Activated B cell treated with CpG ODN at 0.5 μM for 24 hours (primary cell): Measurements from ENCODE around the gene SLC66A1. TPM values are rescaled to one million over a fixed set of nuclear protein-coding genes. Genes with fewer than 3 reads are reported as not detected.
A peak's percentile ranks its signal among the peaks of the same experiment; 100 is the strongest.
"Not testable (repeated sequence)": the region's sequence is repeated elsewhere in the genome, so short reads cannot be mapped to it uniquely, and the experiment has no call there.

Experiments
- ATAC-seq: fragments of 200-7000 bp; cut with Tn5 transposase; one replicate; pipeline ENCODE4 v1.10.0; 2021; ENCODE audit warnings: low read depth, mild to moderate bottlenecking, moderate library complexity
- CTCF ChIA-PET: fragments of 350-600 bp; sonication (Branson Sonifier 250); formaldehyde crosslinking; loops from one replicate; lab custom pipeline; 2021; ENCODE audit warnings: antibody characterized with exemption; lab: Charles Lee
- POLR2A ChIA-PET: fragments of 350-600 bp; sonication (Branson Sonifier 250); formaldehyde crosslinking; loops from one replicate; lab custom pipeline; 2021; ENCODE audit warnings: antibody characterized with exemption; lab: Charles Lee
- DNase-seq: peaks from one replicate; pipeline ENCODE4 v3.0.0; 2022
- H3K27ac Mint-ChIP-seq: one replicate; pipeline ENCODE4 v1.8.0; 2020; ENCODE audit warnings: mixed read lengths
- H3K27me3 Mint-ChIP-seq: one replicate; pipeline ENCODE4 v1.8.0; 2021; ENCODE audit warnings: mixed read lengths
- H3K36me3 Mint-ChIP-seq: one replicate; pipeline ENCODE4 v1.8.0; 2021; ENCODE audit warnings: low read depth, mixed read lengths
- H3K4me1 Mint-ChIP-seq: one replicate; pipeline ENCODE4 v1.8.0; 2021; ENCODE audit warnings: mixed read lengths
- H3K4me3 Mint-ChIP-seq: one replicate; pipeline ENCODE4 v1.8.0; 2020; ENCODE audit warnings: mild to moderate bottlenecking, mixed read lengths
- H3K9me3 Mint-ChIP-seq: one replicate; pipeline ENCODE4 v1.8.0; 2020; ENCODE audit warnings: mixed read lengths
- CTCF ChIP-seq: fragments of 200-600 bp; IDR thresholded peaks from one replicate; pipeline ENCODE4 v1.8.0; 2022; ENCODE audit warnings: antibody characterized with exemption, mild to moderate bottlenecking
- intact Hi-C: fragments of 100-400 bp; cut with micrococcal nuclease; formaldehyde crosslinking; loops from one replicate; pipeline ENCODE4 v1.15.1; 2024
- total RNA-seq: library from RNA; stranded (reverse); gene quantifications from 2 replicates; pipeline ENCODE4 v1.2.3, GENCODE V29; 2022

SLC66A1 gene
- total RNA-seq, 1 donor from 2014 or later, result 11.9 TPM

- Mint-ChIP-seq H3K4me3 (no peak overlapping the region), H3K9me3 (no peaks in the 10 kb centered on the region), H3K27ac (no peak overlapping the region), H3K36me3 (peaks cover 2% of the 10 kb centered on the region), H3K27me3 (peaks cover 14% of the 10 kb centered on the region), H3K4me1 (peaks cover 9% of the 10 kb centered on the region)
- TF ChIP-seq CTCF, result no peak
- DNase-seq (no peak), ATAC-seq (no peak)
- intact Hi-C loops, result no loop called here
- POLR2A ChIA-PET, result no interaction called here
- CTCF ChIA-PET, result no interaction called here
These were observed 27.2 kb upstream of the SLC66A1 start for GRCh38 chr1:19284881-19285280.

GRCh38 chr1:19285366-19285765 lies 26.8 kb upstream of the SLC66A1 start:
- H3K27me3 Mint-ChIP-seq, result peaks cover 15% of the 10 kb centered on the region
- H3K36me3 Mint-ChIP-seq, CTCF ChIA-PET, ATAC-seq, intact Hi-C loops, H3K9me3 Mint-ChIP-seq, H3K4me3 Mint-ChIP-seq, DNase-seq, H3K27ac Mint-ChIP-seq, POLR2A ChIA-PET, H3K4me1 Mint-ChIP-seq: not testable (repeated sequence)

- H3K36me3 Mint-ChIP-seq, H3K27ac Mint-ChIP-seq, ATAC-seq, CTCF ChIA-PET, POLR2A ChIA-PET, H3K9me3 Mint-ChIP-seq, H3K4me3 Mint-ChIP-seq, H3K4me1 Mint-ChIP-seq, DNase-seq, intact Hi-C loops: not testable (repeated sequence)
- peaks cover 15% of the 10 kb centered on the region for H3K27me3 Mint-ChIP-seq
These were observed 26.3 kb upstream of the SLC66A1 start for GRCh38 chr1:19285807-19286206.

GRCh38 chr1:19287436-19288185 lies 24.5 kb upstream of the SLC66A1 start:
- CTCF ChIA-PET, result no interaction called here
- intact Hi-C loops, result no loop called here

GRCh38 chr1:19288324-19289241 lies 23.5 kb upstream of the SLC66A1 start, which contains the start of gene AKR7A3:
TSS of gene AKR7A3 (minus strand) at chr1:19288770. CDS start at chr1:19288709, 61 bp downstream.
- H3K27ac Mint-ChIP-seq, CTCF ChIA-PET, H3K4me1 Mint-ChIP-seq, intact Hi-C loops, H3K36me3 Mint-ChIP-seq, H3K9me3 Mint-ChIP-seq, POLR2A ChIA-PET: not testable (repeated sequence)
- peak; percentile 53 for DNase-seq
- peak; percentile 99 for ATAC-seq
- H3K4me3 Mint-ChIP-seq, result peak within 1 kb of the TSS; percentile 75
- peaks cover 15% of the 10 kb centered on the region for H3K27me3 Mint-ChIP-seq

More at GRCh38 chr1:19287436-19288185, 24.5 kb upstream of the SLC66A1 start:
- Mint-ChIP-seq H3K4me1 (peaks cover 9% of the 10 kb centered on the region), H3K27ac (no peak overlapping the region), H3K36me3 (peaks cover 2% of the 10 kb centered on the region), H3K4me3 (peak overlapping the region; percentile 75), H3K27me3 (peaks cover 15% of the 10 kb centered on the region), H3K9me3 (no peaks in the 10 kb centered on the region)
- no peak for DNase-seq
- POLR2A ChIA-PET, result no interaction called here
- TF ChIP-seq CTCF, result no peak
- no peak for ATAC-seq

GRCh38 chr1:19289244-19289643 lies 22.9 kb upstream of the SLC66A1 start:
- peak overlapping the region; percentile 65 for H3K4me3 Mint-ChIP-seq
- ATAC-seq (no peak), DNase-seq (no peak)
- peaks cover 15% of the 10 kb centered on the region for H3K27me3 Mint-ChIP-seq
- H3K4me1 Mint-ChIP-seq, result peaks cover 9% of the 10 kb centered on the region
- no peak overlapping the region for H3K27ac Mint-ChIP-seq
- no peak for TF ChIP-seq CTCF
- peaks cover 4% of the 10 kb centered on the region for H3K9me3 Mint-ChIP-seq
- POLR2A ChIA-PET, result no interaction called here
- intact Hi-C loops, result no loop called here
- CTCF ChIA-PET, result no interaction called here
- peaks cover 3% of the 10 kb centered on the region for H3K36me3 Mint-ChIP-seq
